Choroid plexus epithelial cell (primary cell): Measurements from ENCODE around the gene MLANA.
"Not testable (repeated sequence)": the region's sequence is repeated elsewhere in the genome, so short reads cannot be mapped to it uniquely, and the experiment has no call there.

Source experiments
- DNase-seq: peaks from one replicate; pipeline ENCODE4 v3.0.0-alpha.2; 2010; ENCODE audit warnings: low read depth
- H3K4me3 ChIP-seq: 2 replicates; pipeline ENCODE4 v1.5.1; 2011; ENCODE audit warnings: low read depth, mild to moderate bottlenecking, control low read depth, low read length, moderate library complexity
- CTCF ChIP-seq: conservative IDR thresholded peaks from 2 replicates; pipeline ENCODE4 v1.5.1; 2011; ENCODE audit warnings: low read depth, mild to moderate bottlenecking, control low read depth, inconsistent platforms, low read length, moderate library complexity

MLANA gene

GRCh38 chr9:5876026-5876425 is 14.7 kb upstream of the MLANA start:
- TF ChIP-seq CTCF, result no peak
- DNase-seq, result no peak
- H3K4me3 ChIP-seq, result no peak overlapping the region

DNA sequence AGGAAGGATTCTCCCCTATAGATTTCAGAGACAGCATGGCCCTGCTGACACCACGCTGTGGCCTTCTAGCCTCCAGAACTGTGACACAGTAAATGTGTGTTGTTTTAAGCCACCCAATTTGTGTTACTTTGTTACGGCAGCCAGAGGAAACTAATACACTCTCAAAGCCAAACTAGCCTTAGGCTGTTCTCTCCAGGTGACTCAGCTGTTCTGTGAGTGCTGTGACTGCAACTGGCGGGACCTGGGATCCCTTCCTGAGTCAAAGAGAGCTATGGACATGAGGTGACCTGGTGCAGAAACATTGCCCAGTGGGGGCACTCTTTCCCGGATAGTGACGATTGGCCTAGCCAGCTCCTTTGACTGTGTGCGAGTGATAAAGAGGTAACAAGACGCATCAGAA is 14.0 kb upstream of the MLANA start:
- TF ChIP-seq CTCF, result no peak
- H3K4me3 ChIP-seq, result no peak overlapping the region
- no peak for DNase-seq

GRCh38 chr9:5879419-5880181 is 11.1 kb upstream of the MLANA start:
- no peak for TF ChIP-seq CTCF
- peak; percentile 75 for DNase-seq
- no peak overlapping the region for H3K4me3 ChIP-seq

DNA sequence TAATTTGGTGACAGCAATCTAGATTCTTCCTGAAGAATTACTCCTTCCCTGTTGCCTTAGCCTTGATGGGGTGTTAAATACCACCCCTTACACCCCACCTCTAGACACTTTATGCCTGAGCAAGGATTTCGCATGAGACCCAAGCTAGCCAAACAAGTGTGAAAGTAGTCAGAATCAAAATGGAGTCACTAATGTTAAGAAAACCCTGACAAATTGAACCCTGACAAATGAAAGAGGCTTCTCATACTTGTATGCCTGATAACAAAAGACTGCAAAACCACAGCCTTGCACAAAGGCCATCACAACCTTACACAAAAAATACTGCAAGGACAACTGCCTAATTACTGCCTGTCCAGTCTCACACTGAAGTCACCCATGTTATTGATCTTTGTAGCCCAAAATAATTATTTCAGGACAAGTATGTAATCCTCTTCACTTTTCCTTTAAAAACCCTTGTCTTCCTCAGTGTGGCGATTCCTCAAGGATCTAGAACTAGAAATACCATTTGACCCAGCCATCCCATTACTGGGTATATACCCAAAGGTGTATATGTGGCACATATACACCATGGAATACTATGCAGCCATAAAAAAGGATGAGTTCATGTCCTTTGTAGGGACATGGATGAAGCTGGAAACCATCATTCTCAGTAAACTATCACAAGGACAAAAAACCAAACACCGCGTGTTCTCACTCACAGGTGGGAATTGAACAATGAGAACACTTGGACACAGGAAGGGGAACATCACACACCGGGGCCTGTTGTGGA is 8.3 kb upstream of the MLANA start:
- not testable (repeated sequence) for DNase-seq

DNA sequence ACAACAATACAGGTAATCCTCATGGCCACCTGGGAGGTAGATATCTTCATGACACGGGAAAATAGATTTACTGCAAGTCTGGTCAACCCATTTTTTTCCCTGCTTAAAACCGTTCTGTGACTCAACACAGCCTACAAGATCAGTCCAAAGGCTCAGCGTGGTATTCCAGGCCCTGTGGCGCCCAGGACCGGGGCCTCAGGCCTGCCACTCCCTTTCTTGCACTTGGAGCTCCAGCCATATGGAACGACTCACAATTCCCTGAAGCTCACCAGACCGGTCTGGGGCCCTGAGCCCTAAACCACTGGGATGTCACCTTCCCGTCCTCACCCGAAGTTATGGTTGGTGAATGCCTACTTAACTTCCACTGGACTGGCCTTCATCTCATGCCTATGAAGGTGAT is 6.5 kb upstream of the MLANA start:
- no peak for DNase-seq
- H3K4me3 ChIP-seq, result no peak overlapping the region
- no peak for TF ChIP-seq CTCF

More for the DNA sequence above, 8.3 kb upstream of the MLANA start:
- not testable (repeated sequence) for H3K4me3 ChIP-seq

- peak; percentile 97 for TF ChIP-seq CTCF
- no peak overlapping the region for H3K4me3 ChIP-seq
- DNase-seq, result peak; percentile 80
Observed at GRCh38 chr9:5886114-5886939, 4.4 kb upstream of the MLANA start.
